Measurements from ENCODE around the gene STX2.
A peak's percentile ranks its signal among the peaks of the same experiment; 100 is the strongest.
"Not testable (repeated sequence)": the region's sequence is repeated elsewhere in the genome, so short reads cannot be mapped to it uniquely, and the experiment has no call there.

The STX2 gene

GRCh38 chr12:130876297-130876696, 37.2 kb upstream of the STX2 start:
- DNase-seq (ENCODE audit: insufficient read length), result no peak
- no peak for FAIRE-seq
- TF ChIP-seq POLR2A (IDR thresholded peaks at IDR 0.05; ENCODE audit: low read depth, low read length) (no peak), TAF1 (IDR thresholded peaks at IDR 0.05; ENCODE audit: borderline replicate concordance, low read depth, low read length) (no peak), POLR2AphosphoS5 (IDR thresholded peaks at IDR 0.05; ENCODE audit: low read depth, low read length) (no peak)

GRCh38 chr12:130875708-130876107, 36.7 kb upstream of the STX2 start:
- not testable (repeated sequence) for DNase-seq (ENCODE audit: insufficient read length); FAIRE-seq

GRCh38 chr12:130875193-130875592, 36.1 kb upstream of the STX2 start:
- FAIRE-seq (no peak), DNase-seq (ENCODE audit: insufficient read length) (no peak)
- TF ChIP-seq POLR2AphosphoS5 (IDR thresholded peaks at IDR 0.05; ENCODE audit: low read depth, low read length) (no peak), POLR2A (IDR thresholded peaks at IDR 0.05; ENCODE audit: low read depth, low read length) (no peak), TAF1 (IDR thresholded peaks at IDR 0.05; ENCODE audit: borderline replicate concordance, low read depth, low read length) (no peak)

- DNase-seq (ENCODE audit: insufficient read length) (no peak), FAIRE-seq (no peak)
- TF ChIP-seq POLR2AphosphoS5 (IDR thresholded peaks at IDR 0.05; ENCODE audit: low read depth, low read length), result 0 out of 2 replicates have a peak, but pooled peaks have one; percentile 23
- no peak for TF ChIP-seq TAF1 (IDR thresholded peaks at IDR 0.05; ENCODE audit: borderline replicate concordance, low read depth, low read length)
These were observed 35.6 kb upstream of the STX2 start for GRCh38 chr12:130874696-130875095.

- FAIRE-seq, result no peak
- TF ChIP-seq POLR2A (IDR thresholded peaks at IDR 0.05; ENCODE audit: low read depth, low read length) (no peak), TAF1 (IDR thresholded peaks at IDR 0.05; ENCODE audit: borderline replicate concordance, low read depth, low read length) (no peak), POLR2AphosphoS5 (IDR thresholded peaks at IDR 0.05; ENCODE audit: low read depth, low read length) (no peak)
These were observed 34.8 kb upstream of the STX2 start for GRCh38 chr12:130873825-130874224.

GRCh38 chr12:130873106-130873795, 34.2 kb upstream of the STX2 start:
- FAIRE-seq, result no peak
- no peak for DNase-seq (ENCODE audit: insufficient read length)
- TF ChIP-seq POLR2AphosphoS5 (IDR thresholded peaks at IDR 0.05; ENCODE audit: low read depth, low read length) (no peak), TAF1 (IDR thresholded peaks at IDR 0.05; ENCODE audit: borderline replicate concordance, low read depth, low read length) (no peak), POLR2A (IDR thresholded peaks at IDR 0.05; ENCODE audit: low read depth, low read length) (no peak; the same call in 1 of the 2 replicates)

More at GRCh38 chr12:130873825-130874224, 34.8 kb upstream of the STX2 start:
- DNase-seq (ENCODE audit: insufficient read length), result no peak

- TF ChIP-seq TAF1 (IDR thresholded peaks at IDR 0.05; ENCODE audit: borderline replicate concordance, low read depth, low read length), result no peak
- TF ChIP-seq POLR2A (IDR thresholded peaks at IDR 0.05; ENCODE audit: low read depth, low read length), result peak; percentile 46
- TF ChIP-seq POLR2AphosphoS5 (IDR thresholded peaks at IDR 0.05; ENCODE audit: low read depth, low read length), result peak; percentile 51; the same call in 1 of the 2 replicates
- peak; percentile 40 for DNase-seq (ENCODE audit: insufficient read length)
- FAIRE-seq, result no peak
These were observed 33.4 kb upstream of the STX2 start for GRCh38 chr12:130872179-130873096.

GRCh38 chr12:130871286-130872178, 32.5 kb upstream of the STX2 start, which contains the start of gene RAN:
RAN (plus strand) TSS chr12:130872066; CDS start chr12:130872594, 528 bp downstream.
- DNase-seq (ENCODE audit: insufficient read length), result peak; percentile 92
- FAIRE-seq, result peak; percentile 93
- TF ChIP-seq POLR2A (IDR thresholded peaks at IDR 0.05; ENCODE audit: low read depth, low read length) (peak; percentile 88; the same call in 1 of the 2 replicates), TAF1 (IDR thresholded peaks at IDR 0.05; ENCODE audit: borderline replicate concordance, low read depth, low read length) (peak; percentile 70), POLR2AphosphoS5 (IDR thresholded peaks at IDR 0.05; ENCODE audit: low read depth, low read length) (peak; percentile 74; the same call in 1 of the 2 replicates)

GRCh38 chr12:130870442-130871285, 31.6 kb upstream of the STX2 start:
- peak; percentile 90 for FAIRE-seq
- TF ChIP-seq POLR2AphosphoS5 (IDR thresholded peaks at IDR 0.05; ENCODE audit: low read depth, low read length) (peak; percentile 68; the same call in 1 of the 2 replicates), POLR2A (IDR thresholded peaks at IDR 0.05; ENCODE audit: low read depth, low read length) (peak; percentile 64), TAF1 (IDR thresholded peaks at IDR 0.05; ENCODE audit: borderline replicate concordance, low read depth, low read length) (no peak)
- DNase-seq (ENCODE audit: insufficient read length), result peak; percentile 72

- TF ChIP-seq POLR2AphosphoS5 (IDR thresholded peaks at IDR 0.05; ENCODE audit: low read depth, low read length) (no peak), POLR2A (IDR thresholded peaks at IDR 0.05; ENCODE audit: low read depth, low read length) (no peak)
- FAIRE-seq (no peak), DNase-seq (ENCODE audit: insufficient read length) (no peak)
These were observed 29.4 kb upstream of the STX2 start for GRCh38 chr12:130868412-130868811.
